Fibroblast of peridontal ligament (primary cell): Measurements from ENCODE around the gene SENP8.

Experiments used
- DNase-seq: peaks from one replicate; pipeline ENCODE4 v3.0.0-alpha.2; 2010; ENCODE audit errors: extremely low read depth

Gene SENP8

GRCh38 chr15:72113347-72114031, 4.7 kb upstream of the SENP8 start:
- DNase-seq: peak; percentile 35

- DNase-seq: peak; percentile 37
Measured at GRCh38 chr15:72116731-72117485, 1.3 kb upstream of the SENP8 start.

- DNase-seq: peak; percentile 64
Measured at GRCh38 chr15:72117486-72118016, 652 bp upstream of the SENP8 start.

- no peak for DNase-seq
Measured at GRCh38 chr15:72124218-72124617, 6.0 kb downstream of the SENP8 start.

GRCh38 chr15:72127724-72128322, 9.6 kb downstream of the SENP8 start:
- DNase-seq: no peak

GRCh38 chr15:72128359-72128758, 10.2 kb downstream of the SENP8 start:
- no peak for DNase-seq

GRCh38 chr15:72130272-72130671, 12.1 kb downstream of the SENP8 start:
- no peak for DNase-seq

- no peak for DNase-seq
Measured at GRCh38 chr15:72131922-72132321, 13.7 kb downstream of the SENP8 start.

GRCh38 chr15:72133211-72133610, 15.0 kb downstream of the SENP8 start:
- no peak for DNase-seq

GRCh38 chr15:72135719-72136118, 17.5 kb downstream of the SENP8 start:
- peak; percentile 26 for DNase-seq

GRCh38 chr15:72136170-72137051, 18.2 kb downstream of the SENP8 start:
- no peak for DNase-seq

- no peak for DNase-seq
Measured at GRCh38 chr15:72139667-72140066, 21.5 kb downstream of the SENP8 start.

- no peak for DNase-seq
Measured at GRCh38 chr15:72140088-72140487, 21.9 kb downstream of the SENP8 start.

- DNase-seq: no peak
Measured at GRCh38 chr15:72141171-72142084, 23.2 kb downstream of the SENP8 start.

- DNase-seq: no peak
Measured at GRCh38 chr15:72146221-72146620, 28.0 kb downstream of the SENP8 start.

GRCh38 chr15:72146934-72147333, 28.7 kb downstream of the SENP8 start:
- no peak for DNase-seq

GRCh38 chr15:72147418-72147817, 29.2 kb downstream of the SENP8 start:
- no peak for DNase-seq

GRCh38 chr15:72153269-72154000, 35.2 kb downstream of the SENP8 start:
- peak; percentile 51 for DNase-seq

- DNase-seq: no peak
Measured at GRCh38 chr15:72154316-72154715, 36.1 kb downstream of the SENP8 start.
